GM06990 (cell line): Measurements from ENCODE around the gene MAPK8IP2.

Experiments
- DNase-seq: peaks from one replicate; pipeline ENCODE4 v3.0.0-alpha.2; 2011; ENCODE audit not compliant: insufficient read length; ENCODE audit errors: extremely low read depth
- H3K27me3 ChIP-seq: replicated peaks from 2 replicates; pipeline ENCODE4 v1.6.0; 2011; ENCODE audit warnings: low read length; ENCODE audit not compliant: control insufficient read depth, insufficient read depth
- H3K36me3 ChIP-seq: 2 replicates; pipeline ENCODE4 v1.5.1; 2011; ENCODE audit warnings: low read length; ENCODE audit not compliant: control insufficient read depth, insufficient read depth
- H3K4me3 ChIP-seq: replicated peaks from 2 replicates; pipeline ENCODE4 v1.5.1; 2011; ENCODE audit warnings: low read depth, mild to moderate bottlenecking, control low read depth, low read length
- CTCF ChIP-seq: IDR thresholded peaks from 2 replicates; pipeline ENCODE4 v1.5.1; 2011; ENCODE audit warnings: low read length, control low read depth, mild to moderate bottlenecking, inconsistent platforms; ENCODE audit not compliant: insufficient read depth, poor library complexity, severe bottlenecking

Gene MAPK8IP2

DNA sequence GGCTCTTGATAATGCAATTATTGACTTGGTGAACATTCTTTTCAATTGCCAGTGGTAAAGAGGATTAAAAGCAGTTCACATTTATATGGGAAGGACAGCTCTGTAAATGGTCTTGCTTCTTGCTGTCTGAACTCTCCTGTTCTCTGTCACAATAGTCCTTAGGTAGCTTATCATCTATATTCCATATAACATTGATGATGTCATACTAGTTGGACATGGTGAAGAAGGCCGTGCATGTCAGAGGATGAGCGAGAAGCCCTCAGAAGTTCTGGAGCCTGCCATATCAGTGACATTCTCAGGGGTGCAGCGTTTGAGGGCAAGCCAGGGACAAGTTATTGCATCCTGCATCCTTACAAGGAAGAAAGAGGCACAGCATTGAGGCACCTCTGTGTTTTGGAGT lies 15.4 kb upstream of the MAPK8IP2 start:
- DNase-seq: no peak
- H3K27me3 ChIP-seq: no peaks in the 10 kb centered on the region
- peaks cover 2% of the 10 kb centered on the region for H3K36me3 ChIP-seq
- no peak for TF ChIP-seq CTCF
- no peak overlapping the region for H3K4me3 ChIP-seq

- no peak for DNase-seq
- no peak for TF ChIP-seq CTCF
- Histone ChIP-seq H3K36me3 (no peaks in the 10 kb centered on the region; the same call in 1 of the 2 replicates), H3K27me3 (no peaks in the 10 kb centered on the region), H3K4me3 (no peak overlapping the region)
These were observed 14.8 kb upstream of the MAPK8IP2 start for GRCh38 chr22:50585781-50586180.

- TF ChIP-seq CTCF: no peak
- no peak overlapping the region for H3K4me3 ChIP-seq
- H3K27me3 ChIP-seq: no peaks in the 10 kb centered on the region
- no peak for DNase-seq
- no peaks in the 10 kb centered on the region for H3K36me3 ChIP-seq
These were observed 14.2 kb upstream of the MAPK8IP2 start for GRCh38 chr22:50586416-50586815.

DNA sequence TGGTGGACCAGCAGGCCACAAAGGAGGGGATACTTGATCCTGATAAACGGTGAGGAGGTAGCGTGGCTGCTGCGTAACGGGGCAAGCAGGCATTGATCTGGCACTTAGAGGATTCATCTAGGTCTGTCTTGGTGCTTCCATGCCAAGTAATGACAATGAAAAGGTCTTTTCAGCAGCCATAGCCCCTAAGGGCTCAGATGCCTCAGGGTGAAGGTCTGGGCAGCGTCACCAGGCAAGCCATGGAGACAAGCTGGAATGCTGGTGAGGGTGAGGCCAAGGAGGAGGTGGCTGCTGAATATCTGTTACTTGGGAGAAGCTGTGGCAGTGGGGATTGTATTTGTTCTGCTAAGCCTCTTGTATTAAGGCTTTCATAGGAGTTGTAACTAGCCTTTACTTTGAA lies 13.2 kb upstream of the MAPK8IP2 start:
- no peak for DNase-seq
- no peak for TF ChIP-seq CTCF
- no peaks in the 10 kb centered on the region for H3K36me3 ChIP-seq
- H3K4me3 ChIP-seq: no peak overlapping the region
- H3K27me3 ChIP-seq: no peaks in the 10 kb centered on the region

- Histone ChIP-seq H3K4me3 (no peak overlapping the region), H3K27me3 (no peaks in the 10 kb centered on the region; the same call in 1 of the 2 replicates), H3K36me3 (no peaks in the 10 kb centered on the region)
- TF ChIP-seq CTCF: no peak
- DNase-seq: no peak
These were observed 5.4 kb upstream of the MAPK8IP2 start for GRCh38 chr22:50595189-50595588.

- no peaks in the 10 kb centered on the region for H3K36me3 ChIP-seq
- no peak for TF ChIP-seq CTCF
- no peak overlapping the region for H3K4me3 ChIP-seq
- no peak for DNase-seq
- peaks cover 3% of the 10 kb centered on the region for H3K27me3 ChIP-seq
These were observed 3.5 kb upstream of the MAPK8IP2 start for GRCh38 chr22:50597097-50597496.
